CD4-positive, alpha-beta T cell (primary cell): ENCODE data around the gene NR2C2. TPM values are rescaled to one million over a fixed set of nuclear protein-coding genes. Genes with fewer than 3 reads are reported as not detected.
"Not testable (repeated sequence)": the region's sequence is repeated elsewhere in the genome, so short reads cannot be mapped to it uniquely, and the experiment has no call there.

ENCODE experiments used
- ATAC-seq: fragments of 200-7000 bp; cut with Tn5 transposase; one replicate; pipeline ENCODE4 v1.10.0; 2022; ENCODE audit warnings: mild to moderate bottlenecking; ENCODE audit not compliant: poor library complexity
- CTCF ChIA-PET: fragments of 350-600 bp; sonication (Branson Sonifier 250); formaldehyde crosslinking; loops from one replicate; lab custom pipeline; 2021; ENCODE audit warnings: antibody characterized with exemption, inconsistent platforms; lab: Charles Lee
- POLR2A ChIA-PET: fragments of 350-600 bp; sonication (Branson Sonifier 250); formaldehyde crosslinking; loops from one replicate; lab custom pipeline; 2021; ENCODE audit warnings: antibody characterized with exemption, inconsistent platforms; lab: Charles Lee
- DNase-seq, 14 experiments: peaks; one replicate each; pipeline ENCODE4 v3.0.0-alpha.2; 2013 to 2020; ENCODE audit warnings: mixed read lengths in 2 of 14
- H3K27ac ChIP-seq, 2 donors: one replicate each; pipeline versions ENCODE4 v1.5.1 to v1.7.0; 2013; ENCODE audit warnings: low read length in 2 of 2, low read depth in 1 of 2, mild to moderate bottlenecking in 1 of 2
- H3K27me3 ChIP-seq, 2 experiments: 1 replicate in 1 of 2; 2 replicates in 1 of 2; pipeline versions ENCODE4 v1.6.1 to v1.7.0; 2013; ENCODE audit warnings: low read length in 2 of 2, control low read depth in 1 of 2, mild to moderate bottlenecking in 1 of 2, moderate library complexity in 1 of 2; ENCODE audit not compliant: insufficient read depth in 2 of 2, control insufficient read depth in 1 of 2
- H3K36me3 ChIP-seq: one replicate; pipeline ENCODE4 v1.6.1; 2013; ENCODE audit warnings: low read length, control low read depth; ENCODE audit not compliant: insufficient read depth
- H3K4me1 ChIP-seq: one replicate; pipeline ENCODE4 v1.6.1; 2013; ENCODE audit warnings: low read length, control low read depth; ENCODE audit not compliant: insufficient read depth
- H3K4me3 ChIP-seq: one replicate; pipeline ENCODE4 v1.5.1; 2013; ENCODE audit warnings: mild to moderate bottlenecking, low read length, moderate library complexity
- H3K9me3 ChIP-seq, 2 experiments: 1 replicate in 1 of 2; 2 replicates in 1 of 2; pipeline versions ENCODE4 v1.6.1 to v1.7.0; 2013; ENCODE audit warnings: low read length in 2 of 2, mild to moderate bottlenecking in 2 of 2, control low read depth in 1 of 2, moderate library complexity in 1 of 2; ENCODE audit not compliant: control insufficient read depth in 1 of 2, insufficient read depth in 1 of 2
- H3K27ac Mint-ChIP-seq: one replicate; pipeline ENCODE4 v1.8.0; 2020; ENCODE audit warnings: mixed read lengths
- H3K27me3 Mint-ChIP-seq: one replicate; pipeline ENCODE4 v1.8.0; 2021; ENCODE audit warnings: mixed read lengths
- H3K36me3 Mint-ChIP-seq: one replicate; pipeline ENCODE4 v1.8.0; 2021; ENCODE audit warnings: low read depth, mixed read lengths
- H3K4me1 Mint-ChIP-seq: one replicate; pipeline ENCODE4 v1.8.0; 2021; ENCODE audit warnings: low read depth, mixed read lengths
- H3K4me3 Mint-ChIP-seq: one replicate; pipeline ENCODE4 v1.8.0; 2020; ENCODE audit warnings: mild to moderate bottlenecking, mixed read lengths
- H3K9me3 Mint-ChIP-seq: one replicate; pipeline ENCODE4 v1.8.0; 2020; ENCODE audit warnings: mixed read lengths
- CTCF ChIP-seq: fragments of 200-600 bp; IDR thresholded peaks from one replicate; pipeline ENCODE4 v1.8.0; 2022; ENCODE audit warnings: antibody characterized with exemption, mild to moderate bottlenecking
- intact Hi-C, 2 experiments: fragments of 100-400 bp; cut with DNase I in 1 of 2; cut with micrococcal nuclease in 1 of 2; formaldehyde crosslinking; loops; one replicate each; pipeline versions ENCODE4 v1.15.1 to v1.9.0; 2023 to 2025; cut with DNase I, micrococcal nuclease
- total RNA-seq, 174 experiments: library from RNA in 2 of 174; stranded (reverse) in 2 of 174; gene quantifications; one replicate each; pipeline ENCODE4 v1.2.3 and lab custom pipeline; 2021 to 2026

The NR2C2 gene
- total RNA-seq, 2 experiments from 2014 or later = 37.0 to 42.1 TPM

GRCh38 chr3:14991151-14991742 lies 43.9 kb downstream of the NR2C2 start:
- Mint-ChIP-seq H3K36me3 (peaks cover 9% of the 10 kb centered on the region), H3K4me3 (no peak overlapping the region), H3K27me3 (no peaks in the 10 kb centered on the region), H3K4me1 (peaks cover 62% of the 10 kb centered on the region), H3K27ac (peak overlapping the region; percentile 70), H3K9me3 (no peaks in the 10 kb centered on the region)
- no peak overlapping the region for H3K4me3 ChIP-seq
- H3K4me1 ChIP-seq = peaks cover 8% of the 10 kb centered on the region
- intact Hi-C loops = no loop called here
- DNase-seq = no peak
- ChIA-PET CTCF (no interaction called here), POLR2A (no interaction called here)
- TF ChIP-seq CTCF = no peak
- no peaks in the 10 kb centered on the region for H3K27me3 ChIP-seq
- H3K36me3 ChIP-seq = no peaks in the 10 kb centered on the region
- no peak overlapping the region for H3K27ac ChIP-seq
- H3K9me3 ChIP-seq = no peaks in the 10 kb centered on the region
- no peak for ATAC-seq

GRCh38 chr3:14991818-14992612 lies 44.6 kb downstream of the NR2C2 start:
- DNase-seq (no peak), ATAC-seq (no peak)
- Histone ChIP-seq H3K27me3 (no peaks in the 10 kb centered on the region), H3K36me3 (no peaks in the 10 kb centered on the region), H3K4me1 (peaks cover 8% of the 10 kb centered on the region), H3K4me3 (no peak overlapping the region), H3K27ac (no peak overlapping the region), H3K9me3 (no peaks in the 10 kb centered on the region)
- H3K9me3 Mint-ChIP-seq = no peaks in the 10 kb centered on the region
- no peak for TF ChIP-seq CTCF
- H3K36me3 Mint-ChIP-seq = peaks cover 13% of the 10 kb centered on the region
- ChIA-PET CTCF (no interaction called here), POLR2A (no interaction called here)
- H3K4me3 Mint-ChIP-seq = no peak overlapping the region
- no peaks in the 10 kb centered on the region for H3K27me3 Mint-ChIP-seq
- peak overlapping the region; percentile 70 for H3K27ac Mint-ChIP-seq
- intact Hi-C loops = no loop called here
- H3K4me1 Mint-ChIP-seq = peaks cover 56% of the 10 kb centered on the region

- Histone ChIP-seq H3K4me3 (no peak overlapping the region), H3K4me1 (no peaks in the 10 kb centered on the region), H3K27me3 (no peaks in the 10 kb centered on the region), H3K9me3 (no peaks in the 10 kb centered on the region), H3K27ac (no peak overlapping the region), H3K36me3 (no peaks in the 10 kb centered on the region)
- ChIA-PET CTCF (no interaction called here), POLR2A (no interaction called here)
- no peak for ATAC-seq
- TF ChIP-seq CTCF = no peak
- no peaks in the 10 kb centered on the region for H3K27me3 Mint-ChIP-seq
- intact Hi-C loops = no loop called here
- H3K27ac Mint-ChIP-seq = no peak overlapping the region
- H3K36me3 Mint-ChIP-seq = peaks cover 55% of the 10 kb centered on the region
- peaks cover 5% of the 10 kb centered on the region for H3K9me3 Mint-ChIP-seq
- DNase-seq = no peak
- H3K4me1 Mint-ChIP-seq = peaks cover 30% of the 10 kb centered on the region
- H3K4me3 Mint-ChIP-seq = no peak overlapping the region
These were observed 50.6 kb downstream of the NR2C2 start for GRCh38 chr3:14997941-14998340.

GRCh38 chr3:14999182-14999581 lies 51.8 kb downstream of the NR2C2 start:
- intact Hi-C loops = not testable (repeated sequence)

More at GRCh38 chr3:14999182-14999581, 51.8 kb downstream of the NR2C2 start:
- CTCF ChIA-PET, H3K27me3 Mint-ChIP-seq, ATAC-seq, H3K9me3 Mint-ChIP-seq, POLR2A ChIA-PET, H3K4me3 Mint-ChIP-seq, H3K27ac Mint-ChIP-seq, H3K4me1 ChIP-seq, H3K27ac ChIP-seq, H3K27me3 ChIP-seq, H3K9me3 ChIP-seq, H3K4me3 ChIP-seq, DNase-seq: not testable (repeated sequence)
- Mint-ChIP-seq H3K36me3 (peaks cover 66% of the 10 kb centered on the region), H3K4me1 (peaks cover 25% of the 10 kb centered on the region)
- peaks cover 12% of the 10 kb centered on the region for H3K36me3 ChIP-seq
